Measurements from ENCODE around the gene ATP6V0B. TPM values are rescaled to one million over a fixed set of nuclear protein-coding genes. Genes with fewer than 3 reads are reported as not detected.

The ATP6V0B gene
- total and polyA plus RNA-seq, 9 of the 15 experiments (the other 6 are each of a cell fraction or from before 2014, with no cell fraction given): 137 to 328 (median 220) TPM

- TF ChIP-seq ZBTB49 (CRISPR knock-in tag; IDR thresholded peaks at IDR 0.05; ENCODE audit: borderline replicate concordance): no peak
- no peak for TF ChIP-seq GTF2E2 (tag; IDR thresholded peaks at IDR 0.05)
- TF ChIP-seq VEZF1 (CRISPR knock-in tag; IDR thresholded peaks at IDR 0.05): peak; percentile 71
- TF ChIP-seq TEAD2 (tag; IDR thresholded peaks at IDR 0.05): no peak
- no peak for TF ChIP-seq ZNF644 (tag; IDR thresholded peaks at IDR 0.05; ENCODE audit: low read depth)
- TF ChIP-seq STAT5A (IDR thresholded peaks at IDR 0.05; ENCODE audit: borderline replicate concordance, low read length): no peak
- no peak for TF ChIP-seq CHD4 (IDR thresholded peaks at IDR 0.05; ENCODE audit: insufficient read depth, insufficient replicate concordance, low read depth, low read length, poor library complexity, severe bottlenecking)
- TF ChIP-seq HCFC1 (IDR thresholded peaks at IDR 0.05; ENCODE audit: low read depth, low read length): 0 out of 2 replicates have a peak, but pooled peaks have one; percentile 7
- TF ChIP-seq ZNF583 (CRISPR knock-in tag; IDR thresholded peaks at IDR 0.05): no peak
- no peak for TF ChIP-seq ZNF449 (CRISPR knock-in tag; IDR thresholded peaks at IDR 0.05)
- peak; percentile 26; the same call in 1 of the 2 replicates for TF ChIP-seq ZFX (CRISPR knock-in tag; IDR thresholded peaks at IDR 0.05)
- TF ChIP-seq KDM5B (IDR thresholded peaks at IDR 0.05; ENCODE audit: insufficient replicate concordance, low read depth, low read length): peak; percentile 49
- no peak for TF ChIP-seq ZFPM2 (CRISPR knock-in tag; IDR thresholded peaks at IDR 0.05)
- no peak for TF ChIP-seq ZNF507 (tag; conservative IDR thresholded peaks at IDR 0.05)
- TF ChIP-seq KLF13 (tag; IDR thresholded peaks at IDR 0.05; ENCODE audit: borderline replicate concordance, low read depth): no peak
- TF ChIP-seq ZNF263 (CRISPR knock-in tag; IDR thresholded peaks at IDR 0.05; ENCODE audit: borderline replicate concordance): 0 out of 2 replicates have a peak, but pooled peaks have one; percentile 25
- no peak for TF ChIP-seq CCAR2 (IDR thresholded peaks at IDR 0.05; ENCODE audit: low read depth, low read length)
- no peak for TF ChIP-seq ZMIZ1 (IDR thresholded peaks at IDR 0.05; ENCODE audit: low read depth in 2 of 2, low read length in 2 of 2)
Measured at GRCh38 chr1:43978551-43979260, 3.9 kb downstream of the ATP6V0B start, which contains the start of gene B4GALT2 (continued).

All from K562 (cell line).